Panc1 (cell line): ENCODE results near the gene PCLO.
"Not testable (repeated sequence)": the region's sequence is repeated elsewhere in the genome, so short reads cannot be mapped to it uniquely, and the experiment has no call there.

Source experiments
- TCF7L2 ChIP-seq: IDR thresholded peaks from 2 replicates; pipeline ENCODE4 v1.6.1; 2011; ENCODE audit warnings: mild to moderate bottlenecking, low read depth, low read length, inconsistent platforms
- TF ChIP-seq, protein P1 (sequence below): fragments of 450-650 bp; IDR thresholded peaks from 2 replicates; pipeline ENCODE4 v1.5.1; 2017; ENCODE audit warnings: mild to moderate bottlenecking

DNA sequence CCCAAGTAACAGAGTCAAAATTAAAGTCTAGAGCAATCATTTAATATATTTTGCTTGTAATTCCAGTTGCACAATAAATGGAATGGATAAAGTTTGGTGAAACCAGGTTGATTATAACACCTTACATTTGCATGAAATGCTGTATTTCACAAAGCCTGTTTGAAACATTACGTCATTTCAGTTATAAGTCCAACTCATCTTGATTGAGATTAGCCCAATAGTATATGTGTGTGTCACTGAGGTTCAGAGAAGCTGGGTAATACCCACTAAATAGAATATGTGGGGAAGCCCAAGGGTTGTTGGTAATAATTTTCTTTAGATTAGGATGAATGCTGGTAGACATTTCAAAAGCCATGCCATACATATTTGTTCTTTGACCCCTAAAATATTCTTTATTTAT, 456.3 kb downstream of the PCLO start:
- TF ChIP-seq, protein P1, sequence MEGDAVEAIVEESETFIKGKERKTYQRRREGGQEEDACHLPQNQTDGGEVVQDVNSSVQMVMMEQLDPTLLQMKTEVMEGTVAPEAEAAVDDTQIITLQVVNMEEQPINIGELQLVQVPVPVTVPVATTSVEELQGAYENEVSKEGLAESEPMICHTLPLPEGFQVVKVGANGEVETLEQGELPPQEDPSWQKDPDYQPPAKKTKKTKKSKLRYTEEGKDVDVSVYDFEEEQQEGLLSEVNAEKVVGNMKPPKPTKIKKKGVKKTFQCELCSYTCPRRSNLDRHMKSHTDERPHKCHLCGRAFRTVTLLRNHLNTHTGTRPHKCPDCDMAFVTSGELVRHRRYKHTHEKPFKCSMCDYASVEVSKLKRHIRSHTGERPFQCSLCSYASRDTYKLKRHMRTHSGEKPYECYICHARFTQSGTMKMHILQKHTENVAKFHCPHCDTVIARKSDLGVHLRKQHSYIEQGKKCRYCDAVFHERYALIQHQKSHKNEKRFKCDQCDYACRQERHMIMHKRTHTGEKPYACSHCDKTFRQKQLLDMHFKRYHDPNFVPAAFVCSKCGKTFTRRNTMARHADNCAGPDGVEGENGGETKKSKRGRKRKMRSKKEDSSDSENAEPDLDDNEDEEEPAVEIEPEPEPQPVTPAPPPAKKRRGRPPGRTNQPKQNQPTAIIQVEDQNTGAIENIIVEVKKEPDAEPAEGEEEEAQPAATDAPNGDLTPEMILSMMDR, result not testable (repeated sequence)
- TF ChIP-seq TCF7L2, result not testable (repeated sequence)
